Subcutaneous adipose tissue (tissue), 4 donors: ENCODE measurements around the gene FAM53A. TPM values are rescaled to one million over a fixed set of nuclear protein-coding genes. Genes with fewer than 3 reads are reported as not detected.

Experiments
- CTCF ChIP-seq: fragments of 450-650 bp; IDR thresholded peaks from one replicate; pipeline ENCODE4 v1.5.1; 2016; ENCODE audit warnings: low read depth, mild to moderate bottlenecking, control low read depth, antibody characterized with exemption, moderate library complexity
- total RNA-seq, 4 donors: library from RNA; depleted of rRNA; stranded (reverse); fragments of >200 nt; gene quantifications; one replicate each; pipeline ENCODE4 v1.1.0, GENCODE V29; 2016

FAM53A gene
- total RNA-seq, 4 donors from 2014 or later: 1.5 to 5.9 (median 3.8) TPM

- TF ChIP-seq CTCF: no peak
These were observed 37.4 kb downstream of the FAM53A start for GRCh38 chr4:1646690-1647089.

- no peak for TF ChIP-seq CTCF
These were observed 39.0 kb downstream of the FAM53A start for GRCh38 chr4:1644891-1645657.

- no peak for TF ChIP-seq CTCF
These were observed 40.0 kb downstream of the FAM53A start for GRCh38 chr4:1643971-1644735.

- TF ChIP-seq CTCF: no peak
These were observed 41.7 kb downstream of the FAM53A start for GRCh38 chr4:1642196-1642951.

GRCh38 chr4:1641671-1642070 is 42.4 kb downstream of the FAM53A start:
- TF ChIP-seq CTCF: no peak

GRCh38 chr4:1640190-1640589 is 43.9 kb downstream of the FAM53A start:
- TF ChIP-seq CTCF: no peak
